Prostate gland (tissue), 2 donors: Measurements from ENCODE around the gene KLHL36.

Experiments used
- CTCF ChIP-seq, 4 experiments: fragments of 200-600 bp in 2 of 4; fragments of 450-650 bp in 2 of 4; sonication (generic) in 2 of 4; IDR thresholded peaks; 1 replicate in 3 of 4; 2 replicates in 1 of 4; pipeline ENCODE4 v1.5.1; 2016 to 2019; ENCODE audit warnings: antibody characterized with exemption in 4 of 4, mild to moderate bottlenecking in 2 of 4, moderate library complexity in 2 of 4
- POLR2AphosphoS5 ChIP-seq: sonication (generic); formaldehyde crosslinking; IDR thresholded peaks from one replicate; pipeline ENCODE4 v1.6.1; 2017; ENCODE audit warnings: antibody characterized with exemption

DNA sequence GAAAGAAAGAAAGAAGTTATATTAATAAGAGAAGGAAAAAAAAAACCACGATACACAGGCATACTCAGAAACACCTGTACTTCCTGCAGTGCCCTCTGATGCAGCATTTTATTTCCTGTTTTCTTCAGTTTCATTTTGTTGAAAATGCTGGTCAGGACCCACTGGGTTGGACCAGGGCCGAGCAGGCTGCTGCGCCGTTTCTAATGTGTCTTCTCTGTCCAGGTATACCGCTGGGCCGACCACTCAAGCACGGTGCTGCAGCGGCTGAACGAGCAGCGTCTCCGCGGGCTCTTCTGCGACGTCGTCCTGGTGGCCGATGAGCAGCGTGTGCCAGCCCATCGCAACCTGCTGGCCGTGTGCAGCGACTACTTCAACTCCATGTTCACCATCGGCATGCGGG lies 8.3 kb downstream of the KLHL36 start:
- no peak for TF ChIP-seq CTCF (IDR thresholded peaks at IDR 0.05)
- TF ChIP-seq POLR2AphosphoS5, result no peak
